ENCODE data around the gene PLXNA2. TPM values are rescaled to one million over a fixed set of nuclear protein-coding genes. Genes with fewer than 3 reads are reported as not detected.

Gene PLXNA2
- total RNA-seq, 4 donors from 2014 or later: 17.2 to 29.7 (median 24.6) TPM

GRCh38 chr1:207999274-207999915 lies 244.8 kb downstream of the PLXNA2 start:
- no peak for DNase-seq (ENCODE audit: low spot score in 2 of 2)
- Histone ChIP-seq H3K36me3 (no peaks in the 10 kb centered on the region), H3K27ac (no peak overlapping the region), H3K4me3 (no peak overlapping the region), H3K9me3 (peaks cover 0 to 6% (median 0%) of the 10 kb centered on the region in 4 donors), H3K27me3 (no peaks in the 10 kb centered on the region), H3K4me1 (peaks cover 0 to 7% (median 2%) of the 10 kb centered on the region in 4 donors)
- no peak for TF ChIP-seq CTCF (IDR thresholded peaks at IDR 0.05)
- TF ChIP-seq POLR2A (IDR thresholded peaks at IDR 0.05): no peak
- no peak for TF ChIP-seq EP300 (IDR thresholded peaks at IDR 0.05)
- 92 to 95% methylated on average over 3 of the region's 3 CpGs for WGBS, 2 donors

DNA sequence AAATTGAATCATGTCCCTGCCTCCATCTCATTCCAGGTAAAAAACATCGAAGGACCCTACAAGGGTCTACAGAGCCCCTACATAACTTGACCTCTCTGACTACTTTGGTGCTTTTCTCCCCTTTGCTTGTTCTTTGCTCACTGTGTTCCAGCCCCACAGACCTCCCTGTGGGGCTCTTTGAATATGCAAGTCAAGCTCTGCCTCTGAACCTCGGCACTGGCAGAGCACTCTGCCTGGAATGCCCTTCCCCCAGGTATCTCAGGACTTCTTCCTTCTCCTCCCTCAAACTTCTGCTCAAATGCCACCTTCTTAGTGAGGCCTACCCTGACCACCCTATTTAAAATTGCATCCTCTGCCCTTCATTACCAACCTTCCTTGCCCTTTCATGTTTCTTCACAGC lies 245.5 kb downstream of the PLXNA2 start:
- H3K4me1 ChIP-seq: peaks cover 0 to 7% (median 2%) of the 10 kb centered on the region in 4 donors
- peaks cover 0 to 11% (median 0%) of the 10 kb centered on the region in 4 donors for H3K9me3 ChIP-seq
- TF ChIP-seq CTCF (IDR thresholded peaks at IDR 0.05): no peak
- no peak overlapping the region for H3K27ac ChIP-seq
- DNase-seq (ENCODE audit: low spot score in 2 of 2): no peak
- 92 to 93% methylated on average over 2 of the region's 2 CpGs for WGBS, 2 donors
- no peaks in the 10 kb centered on the region for H3K36me3 ChIP-seq
- H3K27me3 ChIP-seq: no peaks in the 10 kb centered on the region
- H3K4me3 ChIP-seq: no peak overlapping the region

DNA sequence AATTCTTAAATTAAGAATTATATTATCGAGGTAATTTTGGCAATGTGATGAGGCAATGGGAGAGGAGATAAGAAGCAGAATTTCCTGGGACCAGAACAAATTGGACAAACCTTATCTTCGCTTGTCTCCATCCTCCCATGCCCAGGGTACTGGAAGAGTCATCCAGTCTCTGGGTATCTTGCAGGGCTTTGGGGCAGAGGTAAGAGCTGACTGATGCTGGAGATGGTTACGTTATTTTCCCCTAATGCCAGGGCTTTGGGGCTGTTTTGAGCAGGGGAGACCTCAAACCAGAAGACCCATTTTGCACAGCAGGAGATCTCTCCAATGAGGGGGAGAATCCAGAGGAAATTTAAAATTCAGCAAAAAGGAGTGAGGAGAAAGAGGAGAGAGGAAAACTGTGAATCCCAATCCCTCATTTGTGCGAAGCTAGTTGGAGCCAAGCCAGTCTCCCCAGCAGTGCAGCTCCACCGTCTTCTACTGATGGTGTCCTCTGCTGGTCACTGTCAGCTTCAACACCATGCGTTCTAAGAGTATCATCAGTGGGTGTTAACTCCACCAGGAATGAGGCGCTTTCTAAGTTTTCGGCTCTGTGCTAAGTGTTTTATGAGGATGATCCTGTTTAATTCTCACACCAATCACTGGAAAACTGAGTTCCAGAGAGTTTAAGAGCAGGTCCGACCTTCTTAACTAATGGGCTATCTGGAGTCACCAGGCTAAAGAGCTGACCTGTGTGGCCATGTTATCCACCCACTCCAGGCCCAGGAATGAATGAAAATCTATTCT lies 246.5 kb downstream of the PLXNA2 start:
- TF ChIP-seq CTCF (IDR thresholded peaks at IDR 0.05) (peak; percentile 71 to 83 (median 74)), POLR2A (IDR thresholded peaks at IDR 0.05) (no peak), EP300 (IDR thresholded peaks at IDR 0.05) (peak in 1 of 2 donors; percentile 25)
- peak; percentile 62 to 85 for DNase-seq (ENCODE audit: low spot score in 2 of 2)
- Histone ChIP-seq H3K9me3 (peaks cover 0 to 15% (median 0%) of the 10 kb centered on the region in 4 donors), H3K4me3 (no peak overlapping the region), H3K36me3 (no peaks in the 10 kb centered on the region), H3K27ac (no peak overlapping the region), H3K4me1 (peaks cover 0 to 7% (median 2%) of the 10 kb centered on the region in 4 donors), H3K27me3 (no peaks in the 10 kb centered on the region)
- 43 to 45% methylated on average over 9 of the region's 9 CpGs for WGBS, 2 donors

- Histone ChIP-seq H3K9me3 (peaks cover 0 to 20% (median 0%) of the 10 kb centered on the region in 4 donors), H3K4me3 (no peak overlapping the region), H3K27me3 (no peaks in the 10 kb centered on the region), H3K27ac (no peak overlapping the region), H3K36me3 (no peaks in the 10 kb centered on the region), H3K4me1 (peaks cover 0 to 7% (median 2%) of the 10 kb centered on the region in 4 donors)
- no peak for TF ChIP-seq EP300 (IDR thresholded peaks at IDR 0.05)
- TF ChIP-seq POLR2A (IDR thresholded peaks at IDR 0.05): no peak
- no peak for TF ChIP-seq CTCF (IDR thresholded peaks at IDR 0.05)
- DNase-seq (ENCODE audit: low spot score in 2 of 2): no peak
These were observed 247.5 kb downstream of the PLXNA2 start for GRCh38 chr1:207996636-207997035.

- H3K27me3 ChIP-seq: no peaks in the 10 kb centered on the region
- H3K4me3 ChIP-seq: no peak overlapping the region
- WGBS, 2 donors: 86 to 88% methylated on average over 4 of the region's 4 CpGs
- peaks cover 0 to 15% (median 0%) of the 10 kb centered on the region in 4 donors for H3K9me3 ChIP-seq
- TF ChIP-seq CTCF (IDR thresholded peaks at IDR 0.05) (no peak), EP300 (IDR thresholded peaks at IDR 0.05) (no peak), POLR2A (IDR thresholded peaks at IDR 0.05) (no peak)
- no peak overlapping the region for H3K27ac ChIP-seq
- DNase-seq (ENCODE audit: low spot score in 2 of 2): no peak
- peaks cover 0 to 7% (median 2%) of the 10 kb centered on the region in 4 donors for H3K4me1 ChIP-seq
- H3K36me3 ChIP-seq: no peaks in the 10 kb centered on the region
These were observed 248.6 kb downstream of the PLXNA2 start for GRCh38 chr1:207995576-207995975.
